ENCODE measurements around the gene EPHB1.

Gene EPHB1

GRCh38 chr3:134917631-134918030 is 122.6 kb downstream of the EPHB1 start:
- Mint-ChIP-seq H3K27me3 (no peaks in the 10 kb centered on the region), H3K9me3 (no peaks in the 10 kb centered on the region), H3K4me1 (ENCODE audit: low read depth) (peaks cover 25% of the 10 kb centered on the region), H3K4me3 (no peak overlapping the region), H3K27ac (no peak overlapping the region), H3K36me3 (ENCODE audit: low read depth) (no peaks in the 10 kb centered on the region)
- intact Hi-C loops (cut with micrococcal nuclease) = no loop called here

- intact Hi-C loops (cut with micrococcal nuclease) = no loop called here
- H3K4me3 Mint-ChIP-seq = no peak overlapping the region
- peaks cover 25% of the 10 kb centered on the region for H3K4me1 Mint-ChIP-seq (ENCODE audit: low read depth)
- H3K27me3 Mint-ChIP-seq = no peaks in the 10 kb centered on the region
- no peaks in the 10 kb centered on the region for H3K36me3 Mint-ChIP-seq (ENCODE audit: low read depth)
- no peaks in the 10 kb centered on the region for H3K9me3 Mint-ChIP-seq
- no peak overlapping the region for H3K27ac Mint-ChIP-seq
Observed at GRCh38 chr3:134918441-134918840, 123.4 kb downstream of the EPHB1 start.

DNA sequence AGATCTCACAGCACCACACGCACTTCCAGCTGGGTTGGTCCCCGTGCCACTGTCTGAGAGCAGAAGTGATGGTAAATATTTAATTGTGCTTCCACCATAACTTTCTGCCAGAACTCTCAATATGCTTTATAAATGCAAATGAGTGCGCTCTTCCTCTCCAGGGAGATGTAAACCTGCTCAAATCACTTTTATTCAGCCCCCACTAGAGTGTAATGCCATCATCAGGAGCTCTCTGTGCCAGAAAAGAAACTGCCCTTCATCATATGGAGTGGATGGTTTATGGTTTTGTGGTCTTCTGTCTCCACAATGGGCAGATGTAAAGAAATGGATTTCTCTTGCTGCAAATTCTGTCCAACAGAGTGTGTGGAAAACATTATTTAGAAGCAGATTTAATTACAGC is 127.0 kb downstream of the EPHB1 start:
- H3K36me3 Mint-ChIP-seq (ENCODE audit: low read depth) = no peaks in the 10 kb centered on the region
- H3K4me1 Mint-ChIP-seq (ENCODE audit: low read depth) = peaks cover 24% of the 10 kb centered on the region
- H3K9me3 Mint-ChIP-seq = peaks cover 9% of the 10 kb centered on the region
- intact Hi-C loops (cut with micrococcal nuclease) = no loop called here
- no peaks in the 10 kb centered on the region for H3K27me3 Mint-ChIP-seq
- no peak overlapping the region for H3K4me3 Mint-ChIP-seq
- no peak overlapping the region for H3K27ac Mint-ChIP-seq

DNA sequence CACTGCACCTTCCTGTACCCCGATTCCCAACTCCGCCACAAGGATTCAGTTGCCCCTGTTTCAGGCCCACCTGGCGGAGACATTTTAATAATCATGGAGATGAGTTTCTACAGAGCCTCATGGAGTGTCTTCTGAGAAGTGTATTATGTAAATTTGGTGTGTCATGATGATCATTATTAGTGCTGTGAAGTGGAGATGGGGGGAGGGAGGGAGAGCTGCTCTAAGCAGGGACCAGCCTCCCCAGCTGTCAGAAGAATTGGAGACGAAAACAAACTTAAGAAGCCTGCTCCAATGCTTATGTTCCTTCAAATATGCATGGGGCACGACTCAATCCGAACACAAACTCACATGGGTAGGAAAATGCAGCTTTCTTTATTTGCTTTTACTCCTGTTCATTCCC is 127.8 kb downstream of the EPHB1 start:
- no peaks in the 10 kb centered on the region for H3K36me3 Mint-ChIP-seq (ENCODE audit: low read depth)
- no peak overlapping the region for H3K4me3 Mint-ChIP-seq
- H3K27ac Mint-ChIP-seq = no peak overlapping the region
- peaks cover 9% of the 10 kb centered on the region for H3K9me3 Mint-ChIP-seq
- intact Hi-C loops (cut with micrococcal nuclease) = no loop called here
- H3K27me3 Mint-ChIP-seq = no peaks in the 10 kb centered on the region
- peaks cover 17% of the 10 kb centered on the region for H3K4me1 Mint-ChIP-seq (ENCODE audit: low read depth)

- Mint-ChIP-seq H3K9me3 (peaks cover 9% of the 10 kb centered on the region), H3K4me3 (no peak overlapping the region), H3K4me1 (ENCODE audit: low read depth) (peaks cover 12% of the 10 kb centered on the region), H3K27ac (no peak overlapping the region), H3K27me3 (no peaks in the 10 kb centered on the region), H3K36me3 (ENCODE audit: low read depth) (no peaks in the 10 kb centered on the region)
- intact Hi-C loops (cut with micrococcal nuclease) = no loop called here
Observed at GRCh38 chr3:134923286-134923685, 128.2 kb downstream of the EPHB1 start.

- H3K4me1 Mint-ChIP-seq (ENCODE audit: low read depth) = no peaks in the 10 kb centered on the region
- intact Hi-C loops (cut with micrococcal nuclease) = no loop called here
- no peak overlapping the region for H3K27ac Mint-ChIP-seq
- no peak overlapping the region for H3K4me3 Mint-ChIP-seq
- H3K36me3 Mint-ChIP-seq (ENCODE audit: low read depth) = no peaks in the 10 kb centered on the region
- H3K9me3 Mint-ChIP-seq = peaks cover 9% of the 10 kb centered on the region
- H3K27me3 Mint-ChIP-seq = no peaks in the 10 kb centered on the region
Observed at GRCh38 chr3:134927599-134927998, 132.5 kb downstream of the EPHB1 start.

GRCh38 chr3:134928392-134928791 is 133.3 kb downstream of the EPHB1 start:
- peaks cover 9% of the 10 kb centered on the region for H3K9me3 Mint-ChIP-seq
- no peaks in the 10 kb centered on the region for H3K4me1 Mint-ChIP-seq (ENCODE audit: low read depth)
- no peak overlapping the region for H3K4me3 Mint-ChIP-seq
- intact Hi-C loops (cut with micrococcal nuclease) = no loop called here
- no peak overlapping the region for H3K27ac Mint-ChIP-seq
- no peaks in the 10 kb centered on the region for H3K36me3 Mint-ChIP-seq (ENCODE audit: low read depth)
- H3K27me3 Mint-ChIP-seq = no peaks in the 10 kb centered on the region

DNA sequence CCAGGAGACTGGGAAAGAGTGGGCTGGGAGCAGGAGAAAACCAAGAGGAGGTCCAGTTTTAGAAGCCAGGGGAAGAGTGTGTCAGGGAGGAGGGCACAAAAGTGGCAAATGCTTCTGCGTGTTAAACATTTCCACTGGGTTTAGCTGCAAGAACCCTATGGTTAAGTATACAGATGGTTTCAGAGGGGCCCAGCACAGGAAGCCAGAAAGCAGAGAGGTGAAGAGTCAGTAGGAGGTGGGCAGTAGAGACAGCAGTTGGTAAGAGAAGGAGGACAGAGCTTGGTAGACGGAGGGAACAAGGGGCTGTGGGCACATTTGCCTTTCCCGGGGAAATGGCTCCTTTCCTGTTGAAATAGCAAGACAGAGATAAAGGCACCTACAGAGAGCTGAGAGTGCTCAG is 133.8 kb downstream of the EPHB1 start:
- H3K4me3 Mint-ChIP-seq = no peak overlapping the region
- H3K36me3 Mint-ChIP-seq (ENCODE audit: low read depth) = no peaks in the 10 kb centered on the region
- no peaks in the 10 kb centered on the region for H3K4me1 Mint-ChIP-seq (ENCODE audit: low read depth)
- no peaks in the 10 kb centered on the region for H3K27me3 Mint-ChIP-seq
- intact Hi-C loops (cut with micrococcal nuclease) = no loop called here
- no peak overlapping the region for H3K27ac Mint-ChIP-seq
- peaks cover 9% of the 10 kb centered on the region for H3K9me3 Mint-ChIP-seq

DNA sequence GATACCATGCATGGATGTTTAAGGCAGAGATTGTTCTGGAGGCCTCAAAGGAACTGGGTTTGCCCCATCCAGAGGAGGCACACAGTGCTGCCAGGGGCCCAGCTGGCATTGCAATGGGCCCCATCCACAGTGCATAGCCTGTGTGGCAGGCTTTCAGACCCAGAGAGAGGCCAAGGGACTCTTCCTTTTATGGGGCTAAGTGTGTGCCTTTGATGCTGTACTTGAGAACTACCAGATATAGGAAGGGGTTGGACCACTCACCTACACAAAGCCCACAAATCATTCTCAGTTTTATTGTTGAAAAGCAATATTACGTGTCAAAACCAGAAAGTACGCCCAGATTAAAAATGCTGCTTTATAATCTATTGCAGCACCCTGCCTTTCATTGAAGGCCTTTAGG is 134.9 kb downstream of the EPHB1 start:
- peaks cover 2% of the 10 kb centered on the region for H3K9me3 Mint-ChIP-seq
- no peak overlapping the region for H3K4me3 Mint-ChIP-seq
- no peaks in the 10 kb centered on the region for H3K4me1 Mint-ChIP-seq (ENCODE audit: low read depth)
- intact Hi-C loops (cut with micrococcal nuclease) = no loop called here
- no peaks in the 10 kb centered on the region for H3K27me3 Mint-ChIP-seq
- no peak overlapping the region for H3K27ac Mint-ChIP-seq
- no peaks in the 10 kb centered on the region for H3K36me3 Mint-ChIP-seq (ENCODE audit: low read depth)

GRCh38 chr3:134931045-134931785 is 136.2 kb downstream of the EPHB1 start:
- Mint-ChIP-seq H3K4me3 (no peak overlapping the region), H3K36me3 (ENCODE audit: low read depth) (no peaks in the 10 kb centered on the region), H3K9me3 (no peaks in the 10 kb centered on the region), H3K27ac (no peak overlapping the region), H3K27me3 (no peaks in the 10 kb centered on the region), H3K4me1 (ENCODE audit: low read depth) (no peaks in the 10 kb centered on the region)
- intact Hi-C loops (cut with micrococcal nuclease) = no loop called here

DNA sequence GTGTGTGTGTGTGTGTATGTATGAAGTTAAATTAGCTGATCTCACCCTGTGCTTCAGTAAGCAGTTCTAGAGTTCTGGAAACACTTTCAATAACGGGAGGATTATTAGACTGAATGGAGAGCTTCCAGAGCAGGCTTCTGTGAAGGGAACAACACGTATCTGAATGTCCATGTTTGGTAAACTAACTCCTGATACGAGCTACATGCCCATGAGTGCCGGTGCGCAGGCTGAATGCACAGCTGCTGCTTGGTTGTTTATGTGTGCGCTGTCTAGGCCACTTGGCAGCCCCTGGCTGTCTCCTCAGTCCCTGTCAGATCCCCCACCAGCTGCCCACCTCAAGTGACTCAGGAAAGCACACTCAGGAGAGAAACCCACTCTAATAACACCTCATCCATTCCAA is 137.0 kb downstream of the EPHB1 start:
- no peaks in the 10 kb centered on the region for H3K27me3 Mint-ChIP-seq
- no peaks in the 10 kb centered on the region for H3K36me3 Mint-ChIP-seq (ENCODE audit: low read depth)
- intact Hi-C loops (cut with micrococcal nuclease) = no loop called here
- no peaks in the 10 kb centered on the region for H3K4me1 Mint-ChIP-seq (ENCODE audit: low read depth)
- H3K9me3 Mint-ChIP-seq = no peaks in the 10 kb centered on the region
- H3K27ac Mint-ChIP-seq = no peak overlapping the region
- H3K4me3 Mint-ChIP-seq = no peak overlapping the region

- Mint-ChIP-seq H3K9me3 (no peaks in the 10 kb centered on the region), H3K36me3 (ENCODE audit: low read depth) (no peaks in the 10 kb centered on the region), H3K27ac (no peak overlapping the region), H3K4me3 (no peak overlapping the region), H3K4me1 (ENCODE audit: low read depth) (no peaks in the 10 kb centered on the region), H3K27me3 (no peaks in the 10 kb centered on the region)
- intact Hi-C loops (cut with micrococcal nuclease) = no loop called here
Observed at GRCh38 chr3:134933997-134934396, 138.9 kb downstream of the EPHB1 start.

- no peaks in the 10 kb centered on the region for H3K4me1 Mint-ChIP-seq (ENCODE audit: low read depth)
- no peak overlapping the region for H3K4me3 Mint-ChIP-seq
- no peaks in the 10 kb centered on the region for H3K36me3 Mint-ChIP-seq (ENCODE audit: low read depth)
- intact Hi-C loops (cut with micrococcal nuclease) = no loop called here
- no peak overlapping the region for H3K27ac Mint-ChIP-seq
- no peaks in the 10 kb centered on the region for H3K27me3 Mint-ChIP-seq
- H3K9me3 Mint-ChIP-seq = no peaks in the 10 kb centered on the region
Observed at GRCh38 chr3:134934933-134935332, 139.9 kb downstream of the EPHB1 start.

DNA sequence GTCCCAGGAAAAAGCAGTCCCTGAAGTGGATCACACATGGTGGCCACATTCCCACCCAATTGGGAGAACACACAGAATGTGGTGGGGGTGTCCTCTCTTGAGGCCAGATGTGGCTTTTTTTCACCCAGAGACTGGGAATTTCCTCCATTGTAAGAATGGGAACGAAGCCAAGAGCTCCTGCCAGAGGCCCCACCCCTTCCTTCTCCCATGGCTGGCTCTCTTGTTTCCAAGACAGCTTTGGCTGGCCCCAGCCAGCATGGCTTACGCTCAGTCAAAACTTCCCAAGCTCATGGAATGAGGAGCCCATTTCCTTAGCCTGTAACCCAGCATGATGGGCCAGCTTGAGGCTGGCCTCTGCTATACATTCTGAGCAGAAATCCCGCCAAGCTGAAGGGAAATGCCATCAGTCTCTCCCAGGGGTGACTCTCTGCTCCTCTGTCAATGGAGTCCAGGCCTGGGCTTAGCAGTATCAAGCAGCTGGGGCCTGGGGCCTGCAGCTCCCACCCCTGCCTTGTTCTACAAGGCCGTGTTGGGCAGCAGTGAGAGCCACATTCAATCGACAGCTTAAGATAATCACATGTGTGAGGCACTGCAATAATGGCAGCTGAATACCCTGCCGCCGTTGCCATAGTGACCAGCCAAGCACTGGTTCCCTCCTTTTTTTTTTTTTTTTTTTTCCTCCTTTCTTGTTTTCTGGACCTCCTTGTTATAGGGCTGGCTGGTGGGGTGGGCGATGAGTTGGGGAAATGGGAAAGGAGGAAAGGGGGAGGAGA is 142.4 kb downstream of the EPHB1 start:
- H3K36me3 Mint-ChIP-seq (ENCODE audit: low read depth) = no peaks in the 10 kb centered on the region
- no peaks in the 10 kb centered on the region for H3K27me3 Mint-ChIP-seq
- no peaks in the 10 kb centered on the region for H3K4me1 Mint-ChIP-seq (ENCODE audit: low read depth)
- H3K4me3 Mint-ChIP-seq = no peak overlapping the region
- H3K27ac Mint-ChIP-seq = no peak overlapping the region
- intact Hi-C loops (cut with micrococcal nuclease) = no loop called here
- H3K9me3 Mint-ChIP-seq = no peaks in the 10 kb centered on the region

All from dendritic cell treated with granulocyte-macrophage colony-stimulating factor and Interleukin-4, amounts not matched to agents 40 ng/mL and 50 ng/mL, for 4 days (primary cell).